ENCODE data around the gene ADAMTS17.

DNA sequence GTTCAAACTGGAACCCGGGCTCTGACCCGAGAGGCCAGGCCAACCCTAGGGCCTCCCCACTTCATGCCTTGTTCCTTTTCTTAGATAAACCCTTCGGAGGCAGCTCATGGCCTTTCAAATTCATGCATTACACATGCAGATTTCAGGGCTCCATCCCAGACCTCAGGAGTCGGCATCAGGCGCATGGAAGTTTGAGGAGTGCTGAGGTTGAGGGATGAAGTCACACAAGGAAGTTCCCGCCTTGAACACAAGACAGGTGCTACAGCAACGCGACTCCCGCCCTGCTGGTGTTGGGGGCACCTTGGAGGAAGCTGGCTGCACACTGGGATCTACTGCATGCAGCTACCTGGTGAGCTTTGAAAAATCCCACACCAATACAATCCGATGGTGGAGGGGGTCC lies 363.3 kb downstream of the ADAMTS17 start:
- no peak for TF ChIP-seq POLR2A (IDR thresholded peaks at IDR 0.05; ENCODE audit: extremely low read depth, insufficient read length)
- TF ChIP-seq, protein P1, sequence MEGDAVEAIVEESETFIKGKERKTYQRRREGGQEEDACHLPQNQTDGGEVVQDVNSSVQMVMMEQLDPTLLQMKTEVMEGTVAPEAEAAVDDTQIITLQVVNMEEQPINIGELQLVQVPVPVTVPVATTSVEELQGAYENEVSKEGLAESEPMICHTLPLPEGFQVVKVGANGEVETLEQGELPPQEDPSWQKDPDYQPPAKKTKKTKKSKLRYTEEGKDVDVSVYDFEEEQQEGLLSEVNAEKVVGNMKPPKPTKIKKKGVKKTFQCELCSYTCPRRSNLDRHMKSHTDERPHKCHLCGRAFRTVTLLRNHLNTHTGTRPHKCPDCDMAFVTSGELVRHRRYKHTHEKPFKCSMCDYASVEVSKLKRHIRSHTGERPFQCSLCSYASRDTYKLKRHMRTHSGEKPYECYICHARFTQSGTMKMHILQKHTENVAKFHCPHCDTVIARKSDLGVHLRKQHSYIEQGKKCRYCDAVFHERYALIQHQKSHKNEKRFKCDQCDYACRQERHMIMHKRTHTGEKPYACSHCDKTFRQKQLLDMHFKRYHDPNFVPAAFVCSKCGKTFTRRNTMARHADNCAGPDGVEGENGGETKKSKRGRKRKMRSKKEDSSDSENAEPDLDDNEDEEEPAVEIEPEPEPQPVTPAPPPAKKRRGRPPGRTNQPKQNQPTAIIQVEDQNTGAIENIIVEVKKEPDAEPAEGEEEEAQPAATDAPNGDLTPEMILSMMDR (IDR thresholded peaks at IDR 0.05; ENCODE audit: low read depth, low read length): no peak
- no peak for TF ChIP-seq MYC (IDR thresholded peaks at IDR 0.05; ENCODE audit: low read depth, low read length)
